DOHH2 (cell line): ENCODE results near the gene FAM227A.

Source experiments
- EZH2phosphoT487 ChIP-seq: fragments of 200-600 bp; sonication (generic); IDR thresholded peaks from 2 replicates; pipeline ENCODE4 v1.6.1; 2017; ENCODE audit warnings: borderline replicate concordance, mild to moderate bottlenecking, antibody characterized with exemption, low read length, moderate library complexity, mixed read lengths
- TF ChIP-seq, protein P1 (sequence below): fragments of 200-600 bp; sonication (generic); IDR thresholded peaks from one replicate; pipeline ENCODE4 v1.5.1; 2014; ENCODE audit warnings: antibody characterized with exemption, mild to moderate bottlenecking, low read depth, low read length; ENCODE audit not compliant: poor library complexity, severe bottlenecking

DNA sequence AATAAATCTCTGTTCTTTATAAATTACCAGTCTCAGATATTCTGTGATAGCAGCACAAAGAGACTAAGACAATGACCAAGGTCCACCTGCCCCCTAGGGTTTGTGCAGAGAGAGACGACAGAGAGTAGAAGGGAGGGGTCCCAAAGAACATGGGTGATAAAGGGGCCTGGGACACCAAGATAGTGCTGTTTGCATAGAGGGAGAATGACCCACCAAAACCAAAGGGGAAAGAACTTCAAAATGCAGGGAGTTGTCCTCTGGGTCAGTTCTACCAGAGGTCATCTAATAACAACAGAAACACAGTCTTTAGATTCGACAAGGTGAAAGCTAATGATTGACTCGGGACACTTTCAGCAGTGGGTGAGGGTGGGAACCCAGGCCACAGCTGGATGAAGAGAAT lies 23.7 kb downstream of the FAM227A start:
- TF ChIP-seq EZH2phosphoT487 = no peak
- TF ChIP-seq, protein P1, sequence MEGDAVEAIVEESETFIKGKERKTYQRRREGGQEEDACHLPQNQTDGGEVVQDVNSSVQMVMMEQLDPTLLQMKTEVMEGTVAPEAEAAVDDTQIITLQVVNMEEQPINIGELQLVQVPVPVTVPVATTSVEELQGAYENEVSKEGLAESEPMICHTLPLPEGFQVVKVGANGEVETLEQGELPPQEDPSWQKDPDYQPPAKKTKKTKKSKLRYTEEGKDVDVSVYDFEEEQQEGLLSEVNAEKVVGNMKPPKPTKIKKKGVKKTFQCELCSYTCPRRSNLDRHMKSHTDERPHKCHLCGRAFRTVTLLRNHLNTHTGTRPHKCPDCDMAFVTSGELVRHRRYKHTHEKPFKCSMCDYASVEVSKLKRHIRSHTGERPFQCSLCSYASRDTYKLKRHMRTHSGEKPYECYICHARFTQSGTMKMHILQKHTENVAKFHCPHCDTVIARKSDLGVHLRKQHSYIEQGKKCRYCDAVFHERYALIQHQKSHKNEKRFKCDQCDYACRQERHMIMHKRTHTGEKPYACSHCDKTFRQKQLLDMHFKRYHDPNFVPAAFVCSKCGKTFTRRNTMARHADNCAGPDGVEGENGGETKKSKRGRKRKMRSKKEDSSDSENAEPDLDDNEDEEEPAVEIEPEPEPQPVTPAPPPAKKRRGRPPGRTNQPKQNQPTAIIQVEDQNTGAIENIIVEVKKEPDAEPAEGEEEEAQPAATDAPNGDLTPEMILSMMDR = no peak
